KMS-11 (cell line): ENCODE results near the gene FBXW8.

Experiments used
- H2AFZ ChIP-seq: fragments of 200-600 bp; sonication (generic); 2 replicates; pipeline ENCODE4 v1.6.1; 2016; ENCODE audit warnings: antibody characterized with exemption, mixed run types, low read depth
- H3K27ac ChIP-seq: fragments of 200-600 bp; sonication (generic); 2 replicates; pipeline ENCODE4 v1.6.1; 2016; ENCODE audit warnings: mild to moderate bottlenecking, mixed run types
- H3K27me3 ChIP-seq: fragments of 200-600 bp; sonication (generic); 2 replicates; pipeline ENCODE4 v1.6.1; 2017; ENCODE audit warnings: mild to moderate bottlenecking, low read depth, mixed run types, moderate library complexity; ENCODE audit not compliant: insufficient read depth
- H3K36me3 ChIP-seq: fragments of 200-600 bp; sonication (generic); 2 replicates; pipeline ENCODE4 v1.6.1; 2017; ENCODE audit warnings: mild to moderate bottlenecking, mixed run types; ENCODE audit not compliant: insufficient read depth
- H3K4me1 ChIP-seq: fragments of 200-600 bp; sonication (generic); 2 replicates; pipeline ENCODE4 v1.6.1; 2016; ENCODE audit warnings: mild to moderate bottlenecking, low read depth, mixed run types; ENCODE audit not compliant: poor library complexity, severe bottlenecking
- H3K4me2 ChIP-seq: fragments of 200-600 bp; sonication (generic); 2 replicates; pipeline ENCODE4 v1.7.0; 2016; ENCODE audit warnings: mild to moderate bottlenecking, mixed run types
- H3K4me3 ChIP-seq: fragments of 200-600 bp; sonication (generic); IDR thresholded peaks from 2 replicates; pipeline ENCODE4 v1.6.1; 2017; ENCODE audit warnings: low read depth, low read length, mixed read lengths; ENCODE audit not compliant: insufficient read depth
- H3K79me2 ChIP-seq: fragments of 200-600 bp; sonication (generic); 2 replicates; pipeline ENCODE4 v1.6.1; 2016; ENCODE audit warnings: low read depth, mixed run types; ENCODE audit not compliant: insufficient read depth
- H3K9ac ChIP-seq: fragments of 200-600 bp; sonication (generic); 2 replicates; pipeline ENCODE4 v1.6.1; 2016; ENCODE audit warnings: mild to moderate bottlenecking, mixed run types
- H4K20me1 ChIP-seq: fragments of 200-600 bp; sonication (generic); 2 replicates; pipeline ENCODE4 v1.6.1; 2016; ENCODE audit warnings: mild to moderate bottlenecking, mixed run types; ENCODE audit not compliant: insufficient read depth
- CTCF ChIP-seq: fragments of 200-600 bp; sonication (generic); conservative IDR thresholded peaks from 2 replicates; pipeline ENCODE4 v1.6.1; 2017; ENCODE audit warnings: low read depth, mild to moderate bottlenecking, antibody characterized with exemption, low read length, moderate library complexity, mixed read lengths

FBXW8 gene

DNA sequence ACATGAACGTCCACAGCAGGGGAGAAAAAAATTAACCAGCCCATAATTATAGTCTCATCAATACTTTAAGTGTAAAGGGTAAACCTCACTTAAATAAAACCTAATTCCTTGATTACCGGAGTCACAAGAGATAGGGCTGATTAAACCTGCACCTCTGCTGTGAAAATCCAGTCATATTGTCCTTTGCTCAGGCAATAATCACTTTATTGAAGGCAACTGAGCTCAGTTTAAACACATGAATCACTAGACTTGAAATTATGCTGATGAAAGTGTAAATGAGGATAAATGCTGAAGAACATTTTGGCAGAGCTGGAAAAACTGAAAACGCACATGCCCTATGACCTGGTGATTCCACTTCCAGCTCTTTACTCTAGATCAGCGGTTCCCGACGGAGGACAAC lies 22.9 kb upstream of the FBXW8 start:
- Histone ChIP-seq H3K36me3 (no peaks in the 10 kb centered on the region), H4K20me1 (no peaks in the 10 kb centered on the region), H3K27ac (no peak overlapping the region), H2AFZ (no peak overlapping the region), H3K4me2 (no peak overlapping the region), H3K4me1 (no peaks in the 10 kb centered on the region), H3K27me3 (no peaks in the 10 kb centered on the region), H3K9ac (no peak overlapping the region), H3K79me2 (no peaks in the 10 kb centered on the region), H3K4me3 (no peak overlapping the region)
- no peak for TF ChIP-seq CTCF

DNA sequence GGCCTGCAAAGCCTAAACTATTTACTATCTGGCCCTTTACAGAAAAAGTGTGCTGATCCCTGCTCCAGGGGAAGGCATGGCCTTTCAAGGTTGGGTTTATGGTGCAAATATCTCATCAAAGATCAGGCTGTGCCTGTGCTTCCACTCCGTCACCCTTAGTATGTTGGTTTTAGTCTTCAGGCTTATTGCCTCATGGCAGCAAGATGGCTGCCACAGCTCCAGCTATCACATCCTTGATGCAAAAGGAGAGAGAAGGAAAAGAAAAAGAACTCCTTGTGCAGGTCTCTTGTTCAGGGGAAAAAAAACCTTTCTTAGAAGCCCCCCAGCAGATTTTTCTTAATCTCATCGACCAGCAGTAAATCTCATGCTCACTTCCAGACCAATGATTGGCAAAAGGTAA lies 20.4 kb upstream of the FBXW8 start:
- H3K36me3 ChIP-seq: no peaks in the 10 kb centered on the region
- TF ChIP-seq CTCF: no peak
- no peak overlapping the region for H3K9ac ChIP-seq
- no peaks in the 10 kb centered on the region for H3K4me1 ChIP-seq
- H3K4me3 ChIP-seq: no peak overlapping the region
- no peak overlapping the region for H3K27ac ChIP-seq
- no peaks in the 10 kb centered on the region for H3K27me3 ChIP-seq
- H4K20me1 ChIP-seq: no peaks in the 10 kb centered on the region
- no peak overlapping the region for H2AFZ ChIP-seq
- H3K4me2 ChIP-seq: no peak overlapping the region
- H3K79me2 ChIP-seq: no peaks in the 10 kb centered on the region

DNA sequence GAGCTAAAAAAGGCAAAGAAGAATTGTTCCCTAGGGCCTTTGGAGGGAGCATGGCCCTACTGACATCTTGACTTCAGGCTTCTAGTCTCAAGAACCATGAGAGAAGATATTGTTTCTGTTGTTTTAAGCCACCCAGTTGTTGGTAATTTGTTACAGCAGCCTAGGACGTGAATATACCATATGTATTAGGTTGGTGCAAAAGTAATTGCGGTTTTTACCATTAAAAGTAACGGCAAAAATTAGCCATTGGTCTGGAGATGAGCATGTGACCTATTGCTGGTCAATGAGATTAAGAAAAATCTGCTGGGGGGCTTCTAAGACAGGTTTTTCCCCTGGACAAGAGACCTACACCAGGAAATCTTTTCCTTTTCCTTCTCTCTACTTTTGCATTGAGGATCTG lies 19.7 kb upstream of the FBXW8 start:
- Histone ChIP-seq H3K4me2 (no peak overlapping the region), H3K36me3 (no peaks in the 10 kb centered on the region), H3K4me3 (no peak overlapping the region), H3K27me3 (no peaks in the 10 kb centered on the region), H3K4me1 (no peaks in the 10 kb centered on the region), H3K79me2 (no peaks in the 10 kb centered on the region), H2AFZ (no peak overlapping the region), H3K9ac (no peak overlapping the region), H4K20me1 (no peaks in the 10 kb centered on the region), H3K27ac (no peak overlapping the region)
- no peak for TF ChIP-seq CTCF

- no peaks in the 10 kb centered on the region for H3K4me1 ChIP-seq
- H3K36me3 ChIP-seq: no peaks in the 10 kb centered on the region
- no peaks in the 10 kb centered on the region for H3K27me3 ChIP-seq
- H2AFZ ChIP-seq: no peak overlapping the region
- H3K27ac ChIP-seq: no peak overlapping the region
- H4K20me1 ChIP-seq: no peaks in the 10 kb centered on the region
- no peak overlapping the region for H3K4me3 ChIP-seq
- H3K9ac ChIP-seq: no peak overlapping the region
- H3K79me2 ChIP-seq: no peaks in the 10 kb centered on the region
- TF ChIP-seq CTCF: no peak
- H3K4me2 ChIP-seq: no peak overlapping the region
These were observed 18.2 kb upstream of the FBXW8 start for GRCh38 chr12:116892349-116893140.
